Suprapubic skin (tissue), 3 donors: Measurements from ENCODE around the gene B3GNT5.

ENCODE experiments used
- EP300 ChIP-seq: sonication (generic); formaldehyde crosslinking; IDR thresholded peaks from one replicate; pipeline ENCODE4 v1.6.1; 2017; ENCODE audit warnings: antibody characterized with exemption
- TF ChIP-seq, protein P1 (sequence below), 2 donors: fragments of 200-600 bp in 1 of 2; fragments of 450-650 bp in 1 of 2; sonication (generic) in 1 of 2; IDR thresholded peaks; one replicate each; pipeline ENCODE4 v1.5.1; 2016 to 2019; ENCODE audit warnings: antibody characterized with exemption in 2 of 2, mild to moderate bottlenecking in 1 of 2, moderate library complexity in 1 of 2

DNA sequence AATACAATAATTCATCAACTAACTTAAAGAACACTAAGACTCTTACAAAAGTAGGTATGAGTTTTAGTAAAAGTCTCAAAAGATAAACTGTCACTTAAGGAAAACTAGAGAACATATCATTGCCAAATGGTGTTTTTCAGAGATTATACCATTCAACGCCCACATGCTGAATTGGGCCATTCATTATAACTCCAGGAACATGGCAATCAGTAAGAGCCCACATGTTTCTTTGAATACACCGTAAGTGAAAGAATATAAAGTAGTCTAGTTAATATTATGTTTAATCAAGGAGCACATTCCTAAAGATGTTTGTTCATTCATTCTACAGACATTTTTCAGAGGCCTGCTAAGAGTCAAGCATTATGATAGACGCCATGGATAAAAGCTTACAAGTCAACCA lies 22.9 kb downstream of the B3GNT5 start:
- TF ChIP-seq, protein P1, sequence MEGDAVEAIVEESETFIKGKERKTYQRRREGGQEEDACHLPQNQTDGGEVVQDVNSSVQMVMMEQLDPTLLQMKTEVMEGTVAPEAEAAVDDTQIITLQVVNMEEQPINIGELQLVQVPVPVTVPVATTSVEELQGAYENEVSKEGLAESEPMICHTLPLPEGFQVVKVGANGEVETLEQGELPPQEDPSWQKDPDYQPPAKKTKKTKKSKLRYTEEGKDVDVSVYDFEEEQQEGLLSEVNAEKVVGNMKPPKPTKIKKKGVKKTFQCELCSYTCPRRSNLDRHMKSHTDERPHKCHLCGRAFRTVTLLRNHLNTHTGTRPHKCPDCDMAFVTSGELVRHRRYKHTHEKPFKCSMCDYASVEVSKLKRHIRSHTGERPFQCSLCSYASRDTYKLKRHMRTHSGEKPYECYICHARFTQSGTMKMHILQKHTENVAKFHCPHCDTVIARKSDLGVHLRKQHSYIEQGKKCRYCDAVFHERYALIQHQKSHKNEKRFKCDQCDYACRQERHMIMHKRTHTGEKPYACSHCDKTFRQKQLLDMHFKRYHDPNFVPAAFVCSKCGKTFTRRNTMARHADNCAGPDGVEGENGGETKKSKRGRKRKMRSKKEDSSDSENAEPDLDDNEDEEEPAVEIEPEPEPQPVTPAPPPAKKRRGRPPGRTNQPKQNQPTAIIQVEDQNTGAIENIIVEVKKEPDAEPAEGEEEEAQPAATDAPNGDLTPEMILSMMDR (IDR thresholded peaks at IDR 0.05) = no peak
- no peak for TF ChIP-seq EP300
